CD4-positive, alpha-beta T cell treated with Interleukin-12 subunit alpha and Interleukin-12 subunit beta, for 1 hour (primary cell): ENCODE measurements around the gene TPM4.
A peak's percentile ranks its signal among the peaks of the same experiment; 100 is the strongest.
"Not testable (repeated sequence)": the region's sequence is repeated elsewhere in the genome, so short reads cannot be mapped to it uniquely, and the experiment has no call there.

Experiments used
- DNase-seq: peaks from one replicate; pipeline ENCODE4 v3.0.0-alpha.2; 2020

Gene TPM4

GRCh38 chr19:16076154-16076957 lies at the start of gene TPM4:
TSS of gene TPM4 (plus strand) at chr19:16076495. CDS start at chr19:16076566, 71 bp downstream.
- DNase-seq, result peak; percentile 90

GRCh38 chr19:16026756-16027155 lies 49.5 kb upstream of the TPM4 start:
- no peak for DNase-seq

DNA sequence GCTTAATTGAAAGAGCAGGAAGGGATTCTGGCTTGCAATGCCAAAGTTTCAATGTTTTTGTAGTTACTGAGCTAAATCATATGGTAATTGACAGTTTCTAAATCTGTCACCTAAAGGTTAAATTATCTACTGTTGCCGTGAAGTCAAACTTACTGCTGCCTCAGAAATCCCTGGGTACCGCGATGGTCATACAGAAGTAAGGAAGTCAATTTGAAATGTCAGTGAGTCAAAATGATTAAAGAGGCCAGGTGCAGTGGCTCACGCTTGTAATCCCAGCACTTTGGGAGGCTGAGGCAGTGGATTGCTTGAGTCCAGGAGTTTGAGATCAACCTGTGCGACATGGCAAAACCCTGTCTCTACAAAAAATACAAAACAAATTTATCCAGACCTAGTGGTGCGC lies 48.8 kb upstream of the TPM4 start:
- DNase-seq, result no peak

- not testable (repeated sequence) for DNase-seq
Observed at GRCh38 chr19:16030155-16030554, 46.1 kb upstream of the TPM4 start.

GRCh38 chr19:16030964-16031871 lies 45.1 kb upstream of the TPM4 start:
- no peak for DNase-seq

GRCh38 chr19:16031872-16032200 lies 44.5 kb upstream of the TPM4 start:
- no peak for DNase-seq

- DNase-seq, result no peak
Observed at GRCh38 chr19:16032509-16033135, 43.7 kb upstream of the TPM4 start.

- DNase-seq, result no peak
Observed at GRCh38 chr19:16033136-16033530, 43.2 kb upstream of the TPM4 start.

DNA sequence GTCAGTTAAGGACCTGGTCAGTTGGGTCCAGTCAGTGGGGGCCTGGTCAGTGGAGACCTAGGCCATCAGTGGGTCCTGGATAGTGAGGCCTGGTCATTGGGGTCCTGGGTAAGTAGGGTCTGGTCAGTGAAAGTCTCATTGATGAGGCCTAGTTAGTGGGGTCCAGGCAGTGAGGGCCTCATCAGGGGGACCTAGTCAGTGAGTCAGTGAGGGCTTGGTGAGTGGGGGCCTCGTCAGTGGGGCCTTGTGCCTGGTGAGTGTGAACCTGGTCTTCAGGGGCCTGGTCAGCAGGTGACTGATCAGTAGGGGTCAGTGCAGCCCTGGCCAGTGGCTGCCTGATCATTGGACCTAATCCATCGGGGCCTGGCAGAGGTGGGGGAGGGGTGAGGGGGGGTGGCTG lies 42.6 kb upstream of the TPM4 start:
- DNase-seq, result no peak

- no peak for DNase-seq
Observed at GRCh38 chr19:16034180-16034579, 42.1 kb upstream of the TPM4 start.

GRCh38 chr19:16034958-16035560 lies 41.2 kb upstream of the TPM4 start:
- DNase-seq, result no peak

DNA sequence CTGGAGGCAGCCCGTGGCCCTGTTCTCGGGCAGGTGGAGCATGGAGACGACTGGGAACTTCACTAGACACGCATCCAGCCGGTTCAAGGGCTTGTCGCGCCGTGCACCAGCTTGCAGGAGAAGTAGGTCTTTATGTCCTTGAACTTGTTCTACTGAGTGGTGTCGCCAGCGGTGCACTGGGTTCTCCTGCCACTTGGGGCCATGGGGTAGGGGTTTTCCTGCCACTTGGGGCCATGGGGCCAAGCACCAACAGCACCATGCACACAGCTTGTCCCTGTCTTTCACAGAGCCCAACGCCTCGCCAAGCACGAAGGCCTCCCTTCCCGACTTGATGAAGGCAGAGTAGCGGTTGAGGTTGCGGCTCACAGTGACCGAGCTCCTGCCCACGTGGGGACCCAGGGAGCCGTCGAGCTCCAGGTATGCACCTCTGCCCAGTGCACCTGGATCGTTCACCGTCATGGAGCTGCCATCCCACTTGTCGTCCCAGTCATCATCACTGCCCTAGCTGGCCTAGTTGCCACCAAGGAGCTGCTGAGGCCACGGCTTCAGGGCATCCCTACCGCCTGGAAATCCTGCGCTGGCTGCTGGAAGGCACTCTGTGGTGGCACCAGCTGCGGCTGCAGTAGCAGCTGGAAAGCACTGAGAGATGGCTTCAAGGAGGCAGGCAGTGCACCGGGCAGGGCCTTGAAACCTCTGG lies 40.5 kb upstream of the TPM4 start:
- no peak for DNase-seq

DNA sequence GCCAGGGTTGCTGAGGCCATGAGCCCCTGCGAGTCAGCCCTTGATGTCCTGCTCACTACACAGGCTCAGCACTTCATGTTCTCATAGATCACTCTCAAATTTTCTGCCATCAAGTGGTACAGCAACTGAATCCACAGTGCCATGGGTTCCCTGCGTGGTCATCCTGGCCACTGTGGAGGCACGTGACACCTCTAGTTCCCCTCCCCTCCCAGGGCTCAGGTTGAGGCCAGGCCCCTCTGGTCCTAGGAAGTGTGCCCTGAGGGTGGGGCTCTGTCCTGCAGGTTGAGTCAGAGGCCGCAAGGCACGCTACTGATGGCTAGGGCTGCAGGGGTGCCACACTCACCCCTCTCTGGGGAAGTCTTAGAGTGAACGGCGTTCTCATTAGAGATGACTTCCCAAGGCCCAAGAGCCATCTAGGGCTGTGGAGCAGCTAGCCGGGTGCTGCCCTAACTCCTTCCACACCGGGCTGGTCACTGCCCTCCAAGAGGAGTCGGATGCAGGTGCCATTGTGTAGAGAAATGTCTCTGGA lies 39.8 kb upstream of the TPM4 start:
- no peak for DNase-seq

GRCh38 chr19:16036941-16037340 lies 39.4 kb upstream of the TPM4 start:
- DNase-seq, result no peak

GRCh38 chr19:16037424-16038195 lies 38.7 kb upstream of the TPM4 start:
- DNase-seq, result no peak

DNA sequence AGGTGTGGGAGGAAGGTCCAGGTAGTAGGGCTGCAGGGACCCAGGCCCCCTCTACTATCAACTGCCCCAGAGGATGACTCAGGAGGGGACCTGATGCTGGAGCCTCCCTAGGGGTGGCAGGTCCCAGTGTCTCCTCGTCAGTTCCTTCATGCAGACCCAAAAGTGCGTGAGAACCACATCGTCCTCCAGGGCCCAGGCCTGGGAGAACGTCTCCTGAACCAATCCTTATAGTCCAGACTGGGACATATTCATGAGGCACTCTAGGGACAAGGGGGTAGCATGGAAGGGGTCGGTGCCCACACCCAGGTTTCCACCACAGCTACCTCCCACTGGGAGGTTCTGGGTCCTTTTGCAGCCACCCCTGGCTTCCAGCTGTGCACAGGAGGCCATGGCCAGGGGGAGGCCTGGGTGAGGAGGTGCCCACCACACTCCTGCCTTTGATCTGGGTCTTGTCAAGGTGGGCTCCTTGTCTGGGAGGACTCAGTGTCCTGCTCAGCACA lies 38.0 kb upstream of the TPM4 start:
- DNase-seq, result no peak

- no peak for DNase-seq
Observed at GRCh38 chr19:16039081-16039480, 37.2 kb upstream of the TPM4 start.

GRCh38 chr19:16039545-16039944 lies 36.8 kb upstream of the TPM4 start:
- no peak for DNase-seq

DNA sequence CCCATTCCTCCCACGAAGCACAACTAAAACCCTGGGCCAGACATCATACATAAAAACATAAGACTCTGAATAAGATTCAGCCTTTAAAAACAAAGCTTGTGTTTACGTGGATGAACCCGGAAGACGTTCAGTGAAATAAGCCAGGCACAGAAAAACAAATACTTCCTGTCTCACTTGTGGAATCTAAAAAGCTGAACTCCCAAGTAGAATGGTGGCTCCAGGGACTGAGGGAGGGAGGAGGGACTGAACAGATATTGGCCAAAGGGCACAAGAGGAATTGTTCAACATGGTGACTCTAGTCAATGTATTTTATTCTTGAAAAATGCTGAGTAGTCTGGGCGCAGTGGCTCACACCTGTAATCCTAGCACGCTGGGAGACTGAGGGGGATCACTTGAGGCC lies 35.7 kb upstream of the TPM4 start:
- DNase-seq, result no peak

DNA sequence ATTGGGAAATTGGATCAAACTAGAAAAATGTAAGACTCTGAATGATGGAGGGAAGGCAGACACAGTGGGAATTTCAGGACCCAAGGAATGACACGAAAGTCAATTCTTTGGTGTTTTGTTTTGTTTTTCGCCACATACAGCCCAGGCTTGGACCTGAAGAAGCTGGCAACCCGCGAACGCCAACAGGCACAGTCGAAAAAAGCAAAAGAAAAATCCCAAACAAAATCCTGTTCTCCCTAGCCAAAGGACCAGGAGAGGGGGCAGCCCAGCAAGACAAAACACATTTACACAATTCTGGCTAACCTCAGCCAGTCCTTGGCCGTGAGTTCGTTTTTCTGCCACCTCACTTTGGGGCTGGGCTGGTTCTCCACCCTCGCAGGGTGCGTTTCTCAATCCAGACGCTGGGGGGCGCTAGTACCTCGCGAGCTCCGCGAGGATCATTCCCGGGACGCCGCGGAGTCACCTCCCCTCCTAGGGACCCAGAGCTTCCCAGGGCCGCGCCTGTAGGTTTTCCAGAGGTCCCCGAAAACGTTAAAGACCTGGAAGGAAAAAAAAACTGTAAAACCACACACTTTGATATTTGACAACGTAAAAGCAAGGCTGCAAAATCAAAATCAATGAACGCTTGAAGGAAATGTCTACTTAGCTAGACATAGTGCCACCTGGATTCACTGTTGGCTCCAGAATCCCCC lies 34.9 kb upstream of the TPM4 start:
- peak; percentile 76 for DNase-seq

DNA sequence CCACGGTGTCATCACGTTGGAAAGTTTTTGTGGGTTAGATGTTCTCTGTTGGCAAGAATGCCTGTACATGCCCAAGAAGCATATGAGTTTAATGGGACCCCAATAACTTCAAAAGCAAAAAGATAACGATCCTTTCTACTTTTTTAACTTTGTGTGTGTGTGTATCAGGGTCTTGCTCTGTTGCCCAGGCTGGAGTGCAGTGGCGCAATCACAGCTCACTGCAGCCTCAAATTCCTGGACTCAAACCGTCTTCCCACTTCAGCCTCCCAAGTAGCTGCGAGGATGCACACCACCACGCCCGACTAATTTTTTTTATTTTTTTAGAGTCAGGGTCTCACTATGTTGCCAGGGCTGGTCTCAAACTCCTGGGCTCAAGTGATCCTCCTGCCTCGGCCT lies 34.3 kb upstream of the TPM4 start:
- no peak for DNase-seq
